ENCODE data around the gene MAPK1IP1L. TPM values are rescaled to one million over a fixed set of nuclear protein-coding genes. Genes with fewer than 3 reads are reported as not detected.

MAPK1IP1L gene
- total and polyA plus RNA-seq, 2 of the 8 experiments (the other 6 are each of a cell fraction or from before 2014, with no cell fraction given): 111 to 228 TPM

GRCh38 chr14:55116246-55117030 is 65.0 kb downstream of the MAPK1IP1L start (continued):
- TF ChIP-seq GTF2F1 (IDR thresholded peaks at IDR 0.05; ENCODE audit: borderline replicate concordance, low read depth, low read length) (no peak), TBP (IDR thresholded peaks at IDR 0.05; ENCODE audit: low read depth, low read length) (no peak), RAD21 (IDR thresholded peaks at IDR 0.05 in 1 of 2, conservative IDR thresholded peaks at IDR 0.05 in 1 of 2; ENCODE audit: low read depth in 2 of 2, low read length in 2 of 2) (no peak), PHF8 (conservative IDR thresholded peaks at IDR 0.05; ENCODE audit: low read depth, low read length) (no peak), YY1 (IDR thresholded peaks at IDR 0.05; ENCODE audit: low read depth, low read length) (no peak), ASH2L (IDR thresholded peaks at IDR 0.05; ENCODE audit: low read length) (no peak), EP300 (IDR thresholded peaks at IDR 0.05; ENCODE audit: borderline replicate concordance in 1 of 2, low read depth in 2 of 2, low read length in 2 of 2) (no peak), RBBP5 (IDR thresholded peaks at IDR 0.05; ENCODE audit: borderline replicate concordance, low read depth, low read length) (no peak)

All from H1 (cell line).